Retina (tissue), 1 donor: Measurements from ENCODE around the gene PGBD5.

ENCODE experiments used
- DNase-seq: peaks from one replicate; pipeline ENCODE4 v3.0.0-alpha.2; 2016

The PGBD5 gene

GRCh38 chr1:230371923-230372703, 54.0 kb downstream of the PGBD5 start:
- no peak for DNase-seq

GRCh38 chr1:230370109-230370508, 56.0 kb downstream of the PGBD5 start:
- no peak for DNase-seq

- DNase-seq = no peak
Measured at GRCh38 chr1:230368871-230369270, 57.3 kb downstream of the PGBD5 start.

GRCh38 chr1:230368363-230368762, 57.8 kb downstream of the PGBD5 start:
- no peak for DNase-seq

- no peak for DNase-seq
Measured at GRCh38 chr1:230366504-230366915, 59.6 kb downstream of the PGBD5 start.

GRCh38 chr1:230365723-230366307, 60.3 kb downstream of the PGBD5 start:
- DNase-seq = no peak

GRCh38 chr1:230362949-230363348, 63.2 kb downstream of the PGBD5 start:
- DNase-seq = no peak

- no peak for DNase-seq
Measured at GRCh38 chr1:230361941-230362340, 64.2 kb downstream of the PGBD5 start.

- DNase-seq = no peak
Measured at GRCh38 chr1:230359992-230360668, 66.0 kb downstream of the PGBD5 start.

- no peak for DNase-seq
Measured at GRCh38 chr1:230356869-230357794, 69.0 kb downstream of the PGBD5 start.

GRCh38 chr1:230356190-230356589, 69.9 kb downstream of the PGBD5 start:
- DNase-seq = no peak

GRCh38 chr1:230355594-230355993, 70.5 kb downstream of the PGBD5 start:
- DNase-seq = no peak

GRCh38 chr1:230355128-230355527, 71.0 kb downstream of the PGBD5 start:
- DNase-seq = no peak

- no peak for DNase-seq
Measured at GRCh38 chr1:230354005-230354404, 72.1 kb downstream of the PGBD5 start.

- DNase-seq = peak; percentile 63
Measured at GRCh38 chr1:230352537-230352936, 73.6 kb downstream of the PGBD5 start.

GRCh38 chr1:230351983-230352382, 74.1 kb downstream of the PGBD5 start:
- no peak for DNase-seq

- DNase-seq = no peak
Measured at GRCh38 chr1:230351514-230351913, 74.6 kb downstream of the PGBD5 start.

GRCh38 chr1:230350208-230350921, 75.8 kb downstream of the PGBD5 start:
- no peak for DNase-seq

GRCh38 chr1:230349020-230349393, 77.1 kb downstream of the PGBD5 start:
- no peak for DNase-seq

GRCh38 chr1:230348386-230349019, 77.6 kb downstream of the PGBD5 start:
- DNase-seq = no peak

GRCh38 chr1:230347896-230348295, 78.2 kb downstream of the PGBD5 start:
- DNase-seq = no peak
